HCT116 (cell line): Measurements from ENCODE around the gene KLHL6. TPM values are rescaled to one million over a fixed set of nuclear protein-coding genes. Genes with fewer than 3 reads are reported as not detected.

Experiments used
- ATAC-seq: fragments of 200-7000 bp; cut with Tn5 transposase; 2 replicates; pipeline ENCODE4 v1.9.1; 2020; ENCODE audit warnings: mild to moderate bottlenecking, moderate library complexity
- BruUV-seq: library from RNA; stranded (reverse); fragments of 400-500 nt; replicated peaks from 2 replicates; lab custom pipeline; 2021; lab: Mats Ljungman, UMichigan
- CTCF ChIA-PET: fragments of 300-600 bp; sonication (Branson Sonifier 250); formaldehyde crosslinking; loops from one replicate; lab custom pipeline; 2021; ENCODE audit warnings: antibody characterized with exemption; lab: Charles Lee
- POLR2A ChIA-PET: fragments of 300-600, 350-600 bp; sonication (Branson Sonifier 250); formaldehyde crosslinking; loops from one replicate; lab custom pipeline; 2021; ENCODE audit warnings: antibody characterized with exemption; lab: Charles Lee
- RAD21 ChIA-PET, 2 experiments: fragments of 300-600 bp; sonication (Branson Sonifier 250); formaldehyde crosslinking; loops; one replicate each; lab custom pipeline; 2023; ENCODE audit warnings: low total read pairs in 2 of 2; ENCODE audit not compliant: uncharacterized antibody in 2 of 2, unreplicated experiment in 2 of 2, low non-redundant PET in 1 of 2; lab: Charles Lee
- DNase-seq: peaks from one replicate; pipeline ENCODE4 v3.0.0-alpha.2; 2010; ENCODE audit warnings: low read depth, low spot score
- H2AFZ ChIP-seq: fragments of 200-600 bp; shearing (Covaris generic), sonication (generic); 2 replicates; pipeline ENCODE4 v1.6.1; 2017; ENCODE audit warnings: low read depth, mixed run types, mixed read lengths, antibody characterized with exemption, low read length; ENCODE audit not compliant: poor library complexity, severe bottlenecking
- H3K27ac ChIP-seq: 2 replicates; pipeline ENCODE4 v1.5.1; 2012; ENCODE audit warnings: low read depth, low read length
- H3K27me3 ChIP-seq: fragments of 200-600 bp; sonication (generic); 2 replicates; pipeline ENCODE4 v1.6.1; 2016; ENCODE audit warnings: mixed run types, low read length, mixed read lengths; ENCODE audit not compliant: insufficient read depth
- H3K36me3 ChIP-seq, 2 experiments: fragments of 200-500 bp in 1 of 2; fragments of 200-600 bp in 1 of 2; sonication (Bioruptor generic) in 1 of 2; sonication (generic) in 1 of 2; 2 replicates each; pipeline versions ENCODE4 v1.5.1 to v1.6.1; 2014 to 2016; ENCODE audit warnings: low read length in 2 of 2, inconsistent platforms in 1 of 2, mixed read lengths in 1 of 2, mixed run types in 1 of 2; ENCODE audit not compliant: insufficient read depth in 2 of 2, control insufficient read depth in 1 of 2
- H3K4me1 ChIP-seq, 2 experiments: fragments of 200-600 bp in 1 of 2; sonication (generic) in 1 of 2; 2 replicates each; pipeline versions ENCODE4 v1.5.1 to v1.6.1; 2012 to 2017; ENCODE audit warnings: low read length in 2 of 2, inconsistent platforms in 1 of 2, mild to moderate bottlenecking in 1 of 2, mixed read lengths in 1 of 2, mixed run types in 1 of 2, moderate library complexity in 1 of 2; ENCODE audit not compliant: insufficient read depth in 2 of 2, control insufficient read depth in 1 of 2
- H3K4me2 ChIP-seq: fragments of 200-600 bp; sonication (generic); 2 replicates; pipeline ENCODE4 v1.6.1; 2017; ENCODE audit warnings: mixed run types, low read length, mixed read lengths
- H3K4me3 ChIP-seq, 2 experiments: fragments of 200-600 bp in 1 of 2; sonication (generic) in 1 of 2; replicated peaks in 1 of 2; 2 replicates each; pipeline ENCODE4 v1.5.1; 2011 to 2016; ENCODE audit warnings: low read length in 2 of 2, control low read depth in 1 of 2, low read depth in 1 of 2, mild to moderate bottlenecking in 1 of 2, mixed read lengths in 1 of 2, mixed run types in 1 of 2
- H3K79me2 ChIP-seq: fragments of 200-600 bp; sonication (generic); 2 replicates; pipeline ENCODE4 v1.6.1; 2017; ENCODE audit warnings: mild to moderate bottlenecking, mixed run types, low read length, moderate library complexity, mixed read lengths; ENCODE audit not compliant: insufficient read depth
- H3K9ac ChIP-seq: fragments of 200-600 bp; sonication (generic); 2 replicates; pipeline ENCODE4 v1.6.1; 2016; ENCODE audit warnings: low read length, mixed read lengths
- H3K9me2 ChIP-seq: fragments of 200-600 bp; sonication (generic), shearing (Covaris generic); 2 replicates; pipeline ENCODE4 v1.6.1; 2017; ENCODE audit warnings: mixed run types, mild to moderate bottlenecking, moderate library complexity; ENCODE audit not compliant: insufficient read depth
- H3K9me3 ChIP-seq, 2 experiments: fragments of 200-500 bp in 1 of 2; fragments of 200-600 bp in 1 of 2; sonication (Bioruptor generic) in 1 of 2; sonication (generic) in 1 of 2; 2 replicates each; pipeline ENCODE4 v1.6.1; 2014 to 2017; ENCODE audit warnings: low read length in 2 of 2, mixed read lengths in 2 of 2, inconsistent platforms in 1 of 2, low read depth in 1 of 2, mild to moderate bottlenecking in 1 of 2, mixed run types in 1 of 2, moderate library complexity in 1 of 2; ENCODE audit not compliant: control insufficient read depth in 1 of 2, insufficient read depth in 1 of 2
- H4K20me1 ChIP-seq: fragments of 200-600 bp; sonication (generic), shearing (Covaris generic); 2 replicates; pipeline ENCODE4 v1.6.1; 2017; ENCODE audit warnings: mixed run types, mild to moderate bottlenecking, moderate library complexity; ENCODE audit not compliant: insufficient read depth
- CEBPB ChIP-seq: IDR thresholded peaks from 2 replicates; pipeline ENCODE4 v1.6.1; 2012; ENCODE audit warnings: low read depth
- EGR1 ChIP-seq: IDR thresholded peaks from 2 replicates; pipeline ENCODE4 v1.6.1; 2012; ENCODE audit warnings: low read depth
- EZH2 ChIP-seq: fragments of 200-600 bp; sonication (generic); IDR thresholded peaks from 2 replicates; pipeline ENCODE4 v1.6.1; 2017; ENCODE audit warnings: antibody characterized with exemption, mixed run types
- EZH2phosphoT487 ChIP-seq: fragments of 200-600 bp; IDR thresholded peaks from 2 replicates; pipeline ENCODE4 v1.6.1; 2018; ENCODE audit warnings: antibody characterized with exemption, borderline replicate concordance
- FOSL1 ChIP-seq: IDR thresholded peaks from 2 replicates; pipeline ENCODE4 v1.6.1; 2012; ENCODE audit warnings: low read depth
- POLR2A ChIP-seq: IDR thresholded peaks from 2 replicates; pipeline ENCODE4 v1.7.0; 2011; ENCODE audit warnings: borderline replicate concordance; ENCODE audit not compliant: insufficient read depth, insufficient read length; ENCODE audit errors: extremely low read depth
- POLR2AphosphoS5 ChIP-seq: IDR thresholded peaks from 2 replicates; pipeline ENCODE4 v1.6.1; 2011; ENCODE audit warnings: mild to moderate bottlenecking, low read depth, low read length, moderate library complexity
- RAD21 ChIP-seq: IDR thresholded peaks from 2 replicates; pipeline ENCODE4 v1.6.1; 2012; ENCODE audit warnings: low read depth, mild to moderate bottlenecking
- SP1 ChIP-seq: IDR thresholded peaks from 2 replicates; pipeline ENCODE4 v1.6.1; 2012; ENCODE audit warnings: low read depth
- SRF ChIP-seq: IDR thresholded peaks from 2 replicates; pipeline ENCODE4 v1.6.1; 2012; ENCODE audit warnings: low read depth
- ZNF274 ChIP-seq: fragments of 200-500 bp; sonication (Bioruptor generic); IDR thresholded peaks from 2 replicates; pipeline ENCODE4 v1.6.1; 2014; ENCODE audit warnings: mild to moderate bottlenecking, low read depth, low read length, inconsistent platforms
- intact Hi-C: fragments of 100-400 bp; cut with micrococcal nuclease; formaldehyde crosslinking; loops from 2 replicates; pipeline ENCODE4 v1.10.0; 2022
- total RNA-seq: library from RNA; stranded (reverse); gene quantifications from one replicate; pipeline ENCODE4 v1.2.1, GENCODE V29; 2021; ENCODE audit not compliant: unreplicated experiment
- TF ChIP-seq, protein P1 (sequence below): IDR thresholded peaks from 2 replicates; pipeline ENCODE4 v1.6.1; 2011; ENCODE audit warnings: mild to moderate bottlenecking, low read length, moderate library complexity; ENCODE audit not compliant: insufficient replicate concordance; ENCODE audit errors: extremely low read depth

The KLHL6 gene
- total RNA-seq, 1 experiment from 2014 or later = 0.15 TPM

DNA sequence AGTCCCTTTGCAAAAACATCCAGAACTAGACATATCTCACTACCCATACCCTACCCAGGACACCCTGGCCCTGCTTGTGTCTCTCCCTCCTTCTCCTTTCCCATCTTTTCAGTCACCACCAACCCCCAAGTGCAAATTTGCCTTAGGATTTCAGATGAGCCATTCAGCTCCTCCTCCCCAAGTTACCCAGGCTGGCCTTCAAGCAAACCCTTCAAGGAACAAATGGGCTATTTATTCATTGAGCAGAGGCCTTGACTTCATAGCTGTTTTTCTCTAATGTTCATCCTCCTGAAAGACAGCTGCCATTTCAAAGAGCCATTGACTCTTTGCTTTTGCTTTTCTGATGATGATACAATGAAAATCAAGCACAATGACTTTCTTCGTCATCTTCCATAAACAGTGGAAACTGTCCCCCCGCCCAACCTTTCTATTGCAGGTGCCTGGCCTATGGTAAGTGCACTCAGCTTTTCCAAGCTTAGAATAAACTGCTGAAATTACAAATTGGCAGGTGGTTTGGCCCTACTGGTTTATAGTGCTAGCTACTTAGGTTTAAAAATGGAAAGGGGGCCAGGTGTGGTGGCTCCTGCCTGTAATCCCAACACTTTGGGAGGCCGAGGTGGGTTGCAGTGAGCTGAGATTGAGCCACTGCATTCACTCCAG, 26.1 kb upstream of the KLHL6 start:
- Histone ChIP-seq H3K9me3 (no peaks in the 10 kb centered on the region), H3K9ac (no peak overlapping the region), H3K27ac (no peak overlapping the region), H2AFZ (no peak overlapping the region), H3K36me3 (no peaks in the 10 kb centered on the region), H3K27me3 (peaks cover 20% of the 10 kb centered on the region), H4K20me1 (no peaks in the 10 kb centered on the region), H3K4me1 (no peaks in the 10 kb centered on the region), H3K4me3 (no peak overlapping the region), H3K79me2 (no peaks in the 10 kb centered on the region), H3K9me2 (no peaks in the 10 kb centered on the region), H3K4me2 (no peak overlapping the region)
- ATAC-seq = no peak
- no TSS peak for BruUV-seq
- intact Hi-C loops = no loop called here
- TF ChIP-seq FOSL1 (no peak), RAD21 (no peak)
- ChIA-PET CTCF (no interaction called here), POLR2A (no interaction called here), RAD21 (no interaction called here)
- DNase-seq = no peak

DNA sequence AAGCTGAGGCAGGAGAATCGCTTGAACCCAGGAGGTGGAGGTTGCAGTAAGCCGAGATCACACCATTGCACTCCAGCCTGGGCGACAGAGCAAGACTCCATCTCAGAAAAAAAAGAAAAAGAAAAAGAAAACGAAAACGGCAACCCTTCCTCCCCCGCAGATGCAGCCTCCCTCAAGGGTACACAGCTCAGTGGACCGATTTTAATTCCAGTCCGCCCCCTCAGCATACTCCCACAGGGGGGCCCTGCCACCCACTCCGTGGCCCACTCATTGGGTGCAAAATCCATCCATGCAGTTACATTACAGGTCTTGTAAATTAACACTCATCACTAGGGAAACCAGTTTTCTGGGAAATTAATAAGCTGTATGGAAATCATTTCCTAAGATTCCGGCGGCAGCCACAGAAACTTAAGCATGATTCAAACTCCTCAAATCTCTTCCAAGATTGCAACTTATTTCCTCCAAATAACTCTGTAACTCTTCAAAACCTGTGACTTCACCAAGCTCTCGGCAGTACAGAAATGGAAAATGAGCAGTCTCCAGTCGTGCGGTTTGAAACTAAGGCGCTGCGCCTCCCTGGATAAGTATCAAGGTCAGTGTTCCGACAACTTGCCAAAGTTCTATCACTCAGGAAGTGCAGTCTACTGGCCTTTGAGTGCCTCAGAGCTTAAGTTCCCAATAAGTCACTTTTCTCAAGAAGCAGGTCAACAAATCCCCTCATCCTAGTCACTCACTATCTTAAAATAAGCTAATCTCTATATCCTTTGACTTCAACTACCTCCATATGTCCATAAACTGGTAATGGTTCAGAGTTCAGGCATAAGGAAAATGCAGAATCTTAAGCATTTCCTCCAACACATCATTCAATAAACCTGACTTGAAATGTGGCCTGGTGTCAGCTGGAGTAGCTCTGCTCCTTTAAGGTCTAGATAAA, 24.7 kb upstream of the KLHL6 start:
- no peaks in the 10 kb centered on the region for H4K20me1 ChIP-seq
- H3K9ac ChIP-seq = no peak overlapping the region
- ChIA-PET CTCF (no interaction called here), RAD21 (no interaction called here), POLR2A (no interaction called here)
- intact Hi-C loops = no loop called here
- no peaks in the 10 kb centered on the region for H3K4me1 ChIP-seq
- no TSS peak for BruUV-seq
- H2AFZ ChIP-seq = no peak overlapping the region
- H3K9me3 ChIP-seq = no peaks in the 10 kb centered on the region
- no peak for ATAC-seq
- no peak for DNase-seq
- H3K79me2 ChIP-seq = no peaks in the 10 kb centered on the region
- H3K9me2 ChIP-seq = no peaks in the 10 kb centered on the region
- H3K27ac ChIP-seq = no peak overlapping the region
- no peak overlapping the region for H3K4me2 ChIP-seq
- no peak overlapping the region for H3K4me3 ChIP-seq
- H3K27me3 ChIP-seq = peaks cover 24% of the 10 kb centered on the region
- H3K36me3 ChIP-seq = no peaks in the 10 kb centered on the region
- TF ChIP-seq EGR1 (no peak), SP1 (no peak), CEBPB (no peak), POLR2A (no peak), SRF (no peak), POLR2AphosphoS5 (no peak), EZH2phosphoT487 (no peak), FOSL1 (no peak), ZNF274 (no peak), EZH2 (no peak)
- TF ChIP-seq, protein P1, sequence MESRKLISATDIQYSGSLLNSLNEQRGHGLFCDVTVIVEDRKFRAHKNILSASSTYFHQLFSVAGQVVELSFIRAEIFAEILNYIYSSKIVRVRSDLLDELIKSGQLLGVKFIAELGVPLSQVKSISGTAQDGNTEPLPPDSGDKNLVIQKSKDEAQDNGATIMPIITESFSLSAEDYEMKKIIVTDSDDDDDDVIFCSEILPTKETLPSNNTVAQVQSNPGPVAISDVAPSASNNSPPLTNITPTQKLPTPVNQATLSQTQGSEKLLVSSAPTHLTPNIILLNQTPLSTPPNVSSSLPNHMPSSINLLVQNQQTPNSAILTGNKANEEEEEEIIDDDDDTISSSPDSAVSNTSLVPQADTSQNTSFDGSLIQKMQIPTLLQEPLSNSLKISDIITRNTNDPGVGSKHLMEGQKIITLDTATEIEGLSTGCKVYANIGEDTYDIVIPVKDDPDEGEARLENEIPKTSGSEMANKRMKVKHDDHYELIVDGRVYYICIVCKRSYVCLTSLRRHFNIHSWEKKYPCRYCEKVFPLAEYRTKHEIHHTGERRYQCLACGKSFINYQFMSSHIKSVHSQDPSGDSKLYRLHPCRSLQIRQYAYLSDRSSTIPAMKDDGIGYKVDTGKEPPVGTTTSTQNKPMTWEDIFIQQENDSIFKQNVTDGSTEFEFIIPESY = no peak
